AG09319 (cell line): ENCODE results near the gene TICRR.

Experiments used
- DNase-seq: peaks from one replicate; pipeline ENCODE4 v3.0.0-alpha.2; 2010; ENCODE audit warnings: low read depth; ENCODE audit errors: extremely low read depth
- CTCF ChIP-seq: IDR thresholded peaks from 2 replicates; pipeline ENCODE4 v1.5.1; 2011; ENCODE audit warnings: low read depth, mild to moderate bottlenecking, inconsistent platforms, low read length, moderate library complexity

The TICRR gene

GRCh38 chr15:89649013-89649625, 73.8 kb downstream of the TICRR start:
- no peak for DNase-seq
- TF ChIP-seq CTCF: no peak

- TF ChIP-seq CTCF: no peak
- DNase-seq: no peak
Observed at GRCh38 chr15:89649716-89650115, 74.4 kb downstream of the TICRR start.

GRCh38 chr15:89652131-89652530, 76.9 kb downstream of the TICRR start:
- TF ChIP-seq CTCF: no peak
- DNase-seq: no peak

- DNase-seq: no peak
- TF ChIP-seq CTCF: no peak
Observed at GRCh38 chr15:89652666-89653065, 77.4 kb downstream of the TICRR start.

- no peak for DNase-seq
- no peak for TF ChIP-seq CTCF
Observed at GRCh38 chr15:89653578-89653977, 78.3 kb downstream of the TICRR start.

GRCh38 chr15:89654301-89654761, 79.1 kb downstream of the TICRR start:
- no peak for DNase-seq
- TF ChIP-seq CTCF: no peak

GRCh38 chr15:89654847-89655805, 79.9 kb downstream of the TICRR start, which contains the start of gene KIF7:
TSS of gene KIF7 (minus strand) at chr15:89655467. CDS start at chr15:89652930, 2,537 bp downstream.
- no peak for DNase-seq
- TF ChIP-seq CTCF: no peak
